Epithelial cell of proximal tubule (primary cell): ENCODE data around the gene CLN6. TPM values are rescaled to one million over a fixed set of nuclear protein-coding genes. Genes with fewer than 3 reads are reported as not detected.

Experiments
- DNase-seq: peaks from one replicate; pipeline ENCODE4 v3.0.0-alpha.2; 2011; ENCODE audit warnings: low read depth
- H3K4me3 ChIP-seq: 2 replicates; pipeline ENCODE4 v1.5.1; 2011; ENCODE audit warnings: low read depth, mild to moderate bottlenecking, low read length
- total RNA-seq: library from RNA; depleted of rRNA; stranded (reverse); fragments of >200 nt; gene quantifications from 2 replicates; pipeline ENCODE4 v1.2.3, GENCODE V29; 2015
- TF ChIP-seq, protein P1 (sequence below): conservative IDR thresholded peaks from 2 replicates; pipeline ENCODE4 v1.5.1; 2012; ENCODE audit warnings: low read depth, mild to moderate bottlenecking, low read length

Gene CLN6
- total RNA-seq, 1 donor from 2014 or later = 14.9 TPM

DNA sequence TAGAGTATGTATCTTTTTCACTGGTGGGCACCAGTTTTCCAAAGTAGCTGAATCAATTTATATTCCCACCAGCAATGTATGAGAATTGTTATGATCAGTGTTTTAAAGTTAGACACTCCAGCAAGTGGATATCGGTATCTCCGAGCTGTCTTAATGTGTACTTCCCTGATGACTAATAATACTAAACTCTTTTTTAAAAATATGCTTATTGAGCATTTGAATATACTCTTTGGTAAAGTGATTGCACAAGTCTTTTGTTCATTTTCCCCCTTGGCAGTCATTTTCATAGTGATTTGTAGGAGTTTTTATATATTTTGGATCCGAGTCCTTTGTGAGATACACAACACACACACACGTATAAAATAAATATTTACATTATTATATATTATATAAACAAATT lies 35.6 kb upstream of the CLN6 start:
- no peak overlapping the region for H3K4me3 ChIP-seq
- DNase-seq = no peak
- TF ChIP-seq, protein P1, sequence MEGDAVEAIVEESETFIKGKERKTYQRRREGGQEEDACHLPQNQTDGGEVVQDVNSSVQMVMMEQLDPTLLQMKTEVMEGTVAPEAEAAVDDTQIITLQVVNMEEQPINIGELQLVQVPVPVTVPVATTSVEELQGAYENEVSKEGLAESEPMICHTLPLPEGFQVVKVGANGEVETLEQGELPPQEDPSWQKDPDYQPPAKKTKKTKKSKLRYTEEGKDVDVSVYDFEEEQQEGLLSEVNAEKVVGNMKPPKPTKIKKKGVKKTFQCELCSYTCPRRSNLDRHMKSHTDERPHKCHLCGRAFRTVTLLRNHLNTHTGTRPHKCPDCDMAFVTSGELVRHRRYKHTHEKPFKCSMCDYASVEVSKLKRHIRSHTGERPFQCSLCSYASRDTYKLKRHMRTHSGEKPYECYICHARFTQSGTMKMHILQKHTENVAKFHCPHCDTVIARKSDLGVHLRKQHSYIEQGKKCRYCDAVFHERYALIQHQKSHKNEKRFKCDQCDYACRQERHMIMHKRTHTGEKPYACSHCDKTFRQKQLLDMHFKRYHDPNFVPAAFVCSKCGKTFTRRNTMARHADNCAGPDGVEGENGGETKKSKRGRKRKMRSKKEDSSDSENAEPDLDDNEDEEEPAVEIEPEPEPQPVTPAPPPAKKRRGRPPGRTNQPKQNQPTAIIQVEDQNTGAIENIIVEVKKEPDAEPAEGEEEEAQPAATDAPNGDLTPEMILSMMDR = no peak

- no peak overlapping the region for H3K4me3 ChIP-seq
- TF ChIP-seq, protein P1 = no peak
- DNase-seq = no peak
These were observed 34.8 kb upstream of the CLN6 start for GRCh38 chr15:68264282-68264681.

GRCh38 chr15:68262514-68263356 lies 33.2 kb upstream of the CLN6 start:
- TF ChIP-seq, protein P1 = no peak

GRCh38 chr15:68261980-68262379 lies 32.5 kb upstream of the CLN6 start:
- no peak for DNase-seq
- TF ChIP-seq, protein P1 = no peak

More at GRCh38 chr15:68262514-68263356, 33.2 kb upstream of the CLN6 start:
- DNase-seq = no peak
- no peak overlapping the region for H3K4me3 ChIP-seq

DNA sequence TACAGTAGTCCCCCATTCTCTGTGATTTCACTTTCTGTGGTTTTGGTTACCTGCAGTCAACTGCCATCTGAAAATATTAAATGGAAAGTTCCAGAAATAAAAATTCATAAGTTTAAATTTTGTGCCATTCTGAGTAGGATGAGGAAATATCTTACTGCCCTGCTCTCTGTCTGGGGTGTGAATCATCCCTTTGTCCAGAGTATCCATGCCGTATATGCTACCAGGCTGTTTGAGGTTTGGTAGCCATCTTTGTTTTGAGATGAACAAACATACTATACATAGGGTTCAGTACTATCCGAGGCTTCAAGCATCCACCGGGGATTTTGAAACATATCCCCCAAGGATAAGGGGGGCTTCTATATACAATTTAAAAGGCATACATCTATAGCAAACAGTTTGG lies 31.7 kb upstream of the CLN6 start:
- TF ChIP-seq, protein P1 = no peak
- H3K4me3 ChIP-seq = no peak overlapping the region
- DNase-seq = no peak

More at GRCh38 chr15:68261980-68262379, 32.5 kb upstream of the CLN6 start:
- H3K4me3 ChIP-seq = no peak overlapping the region

GRCh38 chr15:68259883-68260282 lies 30.4 kb upstream of the CLN6 start:
- DNase-seq = no peak
- no peak overlapping the region for H3K4me3 ChIP-seq

More at GRCh38 chr15:68259883-68260282, 30.4 kb upstream of the CLN6 start:
- TF ChIP-seq, protein P1 = no peak
